Astrocyte (in vitro differentiated cells and primary cell): ENCODE measurements around the gene STYK1. TPM values are rescaled to one million over a fixed set of nuclear protein-coding genes. Genes with fewer than 3 reads are reported as not detected.
"Not testable (repeated sequence)": the region's sequence is repeated elsewhere in the genome, so short reads cannot be mapped to it uniquely, and the experiment has no call there.

ENCODE experiments used
- DNase-seq: peaks from one replicate; pipeline ENCODE4 v3.0.0-alpha.2; 2010; ENCODE audit warnings: low read depth
- FAIRE-seq: peaks from 2 replicates; lab custom pipeline; 2011; peaks lifted over from hg19 to GRCh38; lab: Jason Lieb, UNC
- H2AFZ ChIP-seq: 2 replicates; pipeline ENCODE4 v1.6.0; 2012; ENCODE audit warnings: low read depth, low read length, inconsistent platforms
- H3K27ac ChIP-seq: 2 replicates; pipeline ENCODE4 v1.5.1; 2011; ENCODE audit warnings: low read depth, low read length, inconsistent platforms
- H3K27me3 ChIP-seq: 2 replicates; pipeline ENCODE4 v1.6.0; 2011; ENCODE audit warnings: low read length, inconsistent platforms; ENCODE audit not compliant: insufficient read depth
- H3K36me3 ChIP-seq: 2 replicates; pipeline ENCODE4 v1.5.1; 2011; ENCODE audit warnings: low read length, inconsistent platforms; ENCODE audit not compliant: insufficient read depth
- H3K4me1 ChIP-seq: 2 replicates; pipeline ENCODE4 v1.5.1; 2011; ENCODE audit warnings: low read length, inconsistent platforms; ENCODE audit not compliant: insufficient read depth
- H3K4me2 ChIP-seq: 2 replicates; pipeline ENCODE4 v1.6.0; 2012; ENCODE audit warnings: low read length, inconsistent platforms
- H3K4me3 ChIP-seq: 2 replicates; pipeline ENCODE4 v1.5.1; 2011; ENCODE audit warnings: low read depth, mild to moderate bottlenecking, low read length, inconsistent platforms; ENCODE audit not compliant: insufficient read depth
- H3K79me2 ChIP-seq: 2 replicates; pipeline ENCODE4 v1.6.0; 2012; ENCODE audit warnings: mild to moderate bottlenecking, low read length, inconsistent platforms; ENCODE audit not compliant: insufficient read depth
- H3K9ac ChIP-seq: 2 replicates; pipeline ENCODE4 v1.6.0; 2012; ENCODE audit warnings: mild to moderate bottlenecking, low read length, inconsistent platforms
- H3K9me3 ChIP-seq: 2 replicates; pipeline ENCODE4 v1.5.1; 2012; ENCODE audit warnings: low read depth, mild to moderate bottlenecking, low read length, inconsistent platforms; ENCODE audit not compliant: insufficient read depth
- H4K20me1 ChIP-seq: 2 replicates; pipeline ENCODE4 v1.6.0; 2012; ENCODE audit warnings: low read length, inconsistent platforms; ENCODE audit not compliant: insufficient read depth
- H3K27ac Mint-ChIP-seq: one replicate; pipeline ENCODE4 v1.8.0; 2021; ENCODE audit warnings: mild to moderate bottlenecking, mixed read lengths; ENCODE audit not compliant: unreplicated experiment
- H3K27me3 Mint-ChIP-seq: one replicate; pipeline ENCODE4 v1.8.0; 2021; ENCODE audit warnings: low read depth, mixed read lengths; ENCODE audit not compliant: unreplicated experiment
- H3K36me3 Mint-ChIP-seq: one replicate; pipeline ENCODE4 v1.8.0; 2021; ENCODE audit warnings: low read depth, mixed read lengths; ENCODE audit not compliant: unreplicated experiment
- H3K4me1 Mint-ChIP-seq: one replicate; pipeline ENCODE4 v1.8.0; 2021; ENCODE audit warnings: low read depth, mixed read lengths; ENCODE audit not compliant: unreplicated experiment
- H3K4me3 Mint-ChIP-seq: one replicate; pipeline ENCODE4 v1.8.0; 2021; ENCODE audit warnings: mild to moderate bottlenecking, moderate library complexity, mixed read lengths; ENCODE audit not compliant: unreplicated experiment
- H3K9me3 Mint-ChIP-seq: one replicate; pipeline ENCODE4 v1.8.0; 2021; ENCODE audit warnings: mild to moderate bottlenecking, mixed read lengths; ENCODE audit not compliant: unreplicated experiment
- EZH2 ChIP-seq: IDR thresholded peaks from 2 replicates; pipeline ENCODE4 v1.6.1; 2012; ENCODE audit warnings: mild to moderate bottlenecking, low read length, inconsistent platforms; ENCODE audit not compliant: insufficient read depth
- total RNA-seq: library from RNA; stranded (reverse); gene quantifications from 2 replicates; pipeline ENCODE4 v1.2.1, GENCODE V29; 2021
- TF ChIP-seq, protein P1 (sequence below): IDR thresholded peaks from 2 replicates; pipeline ENCODE4 v1.5.1; 2011; ENCODE audit warnings: low read depth, mild to moderate bottlenecking, inconsistent platforms, low read length, moderate library complexity; ENCODE audit not compliant: insufficient read depth

The STYK1 gene
- total RNA-seq, 1 donor from 2014 or later = 2.9 TPM

DNA sequence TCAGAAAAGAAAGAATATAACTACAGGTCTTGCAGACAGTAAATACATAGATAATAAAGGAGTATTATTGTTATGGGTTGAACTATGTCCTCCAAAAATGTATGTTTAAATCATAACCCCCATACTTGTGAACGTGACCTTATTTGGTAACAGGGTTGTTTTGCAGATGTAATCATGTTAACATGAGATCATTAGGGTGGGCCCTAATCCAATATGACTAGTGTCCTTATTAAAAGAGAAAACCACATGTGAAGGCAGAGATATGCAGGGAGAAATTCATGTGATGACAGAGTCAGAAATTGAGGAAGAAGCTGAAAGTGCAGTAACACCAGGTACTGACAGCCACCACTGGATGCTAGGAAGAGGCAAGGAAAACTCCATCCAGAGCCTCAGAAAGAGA lies 89.4 kb downstream of the STYK1 start:
- Mint-ChIP-seq H3K36me3 (peaks cover 19% of the 10 kb centered on the region), H3K9me3 (peaks cover 2% of the 10 kb centered on the region), H3K4me1 (no peaks in the 10 kb centered on the region), H3K4me3 (no peak overlapping the region), H3K27ac (no peak overlapping the region), H3K27me3 (no peaks in the 10 kb centered on the region)
- TF ChIP-seq, protein P1, sequence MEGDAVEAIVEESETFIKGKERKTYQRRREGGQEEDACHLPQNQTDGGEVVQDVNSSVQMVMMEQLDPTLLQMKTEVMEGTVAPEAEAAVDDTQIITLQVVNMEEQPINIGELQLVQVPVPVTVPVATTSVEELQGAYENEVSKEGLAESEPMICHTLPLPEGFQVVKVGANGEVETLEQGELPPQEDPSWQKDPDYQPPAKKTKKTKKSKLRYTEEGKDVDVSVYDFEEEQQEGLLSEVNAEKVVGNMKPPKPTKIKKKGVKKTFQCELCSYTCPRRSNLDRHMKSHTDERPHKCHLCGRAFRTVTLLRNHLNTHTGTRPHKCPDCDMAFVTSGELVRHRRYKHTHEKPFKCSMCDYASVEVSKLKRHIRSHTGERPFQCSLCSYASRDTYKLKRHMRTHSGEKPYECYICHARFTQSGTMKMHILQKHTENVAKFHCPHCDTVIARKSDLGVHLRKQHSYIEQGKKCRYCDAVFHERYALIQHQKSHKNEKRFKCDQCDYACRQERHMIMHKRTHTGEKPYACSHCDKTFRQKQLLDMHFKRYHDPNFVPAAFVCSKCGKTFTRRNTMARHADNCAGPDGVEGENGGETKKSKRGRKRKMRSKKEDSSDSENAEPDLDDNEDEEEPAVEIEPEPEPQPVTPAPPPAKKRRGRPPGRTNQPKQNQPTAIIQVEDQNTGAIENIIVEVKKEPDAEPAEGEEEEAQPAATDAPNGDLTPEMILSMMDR = no peak
- no peak for TF ChIP-seq EZH2
- Histone ChIP-seq H2AFZ (no peak overlapping the region), H3K4me2 (no peak overlapping the region), H3K27ac (no peak overlapping the region), H3K9me3 (peaks cover 3% of the 10 kb centered on the region), H3K9ac (no peak overlapping the region), H3K4me3 (no peak overlapping the region), H3K27me3 (no peaks in the 10 kb centered on the region), H4K20me1 (no peaks in the 10 kb centered on the region), H3K36me3 (no peaks in the 10 kb centered on the region), H3K4me1 (no peaks in the 10 kb centered on the region), H3K79me2 (no peaks in the 10 kb centered on the region)
- DNase-seq (no peak), FAIRE-seq (no peak)

DNA sequence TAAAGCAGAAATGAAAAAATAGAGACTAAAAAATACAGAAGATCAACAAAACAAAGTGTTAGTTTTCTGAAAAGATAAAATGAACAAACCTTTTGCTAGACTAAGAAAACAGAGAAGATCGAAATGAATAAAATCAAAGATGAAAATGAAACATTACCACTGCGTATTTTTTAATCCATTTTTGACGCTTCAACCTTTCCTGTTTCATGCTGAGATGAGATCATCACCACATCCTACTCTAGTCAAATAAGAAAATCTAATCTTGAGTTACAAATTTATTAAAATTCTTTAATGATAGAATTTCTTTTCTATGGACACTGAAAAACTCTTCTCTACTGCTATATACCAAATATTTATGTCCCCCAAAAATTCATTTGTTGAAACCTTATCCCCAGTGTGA lies 91.1 kb downstream of the STYK1 start:
- H3K9me3 ChIP-seq = peaks cover 3% of the 10 kb centered on the region
- no peak for DNase-seq

DNA sequence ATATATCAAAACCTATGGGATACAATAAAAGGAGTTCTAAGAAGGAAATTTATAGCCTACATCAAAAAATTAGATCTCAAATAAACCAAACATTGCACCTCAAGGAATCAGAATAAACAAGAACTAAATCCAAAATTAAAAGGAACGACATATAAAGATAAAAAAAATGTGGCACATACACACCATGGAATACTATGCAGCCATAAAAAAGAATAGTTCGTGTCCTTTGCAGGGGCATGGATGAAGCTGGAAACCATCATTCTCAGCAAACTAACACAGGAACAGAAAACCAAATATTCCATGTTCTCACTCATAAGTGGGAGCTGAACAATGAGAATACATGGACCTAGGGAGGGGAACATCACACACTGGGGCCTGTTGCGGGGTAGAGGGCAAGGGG lies 91.7 kb downstream of the STYK1 start:
- not testable (repeated sequence) for H3K4me2 ChIP-seq, H3K4me3 Mint-ChIP-seq, FAIRE-seq, H3K4me1 Mint-ChIP-seq, H3K27me3 Mint-ChIP-seq, H4K20me1 ChIP-seq, H3K9me3 Mint-ChIP-seq, H3K36me3 ChIP-seq, H3K27ac ChIP-seq, H3K4me3 ChIP-seq, H3K27ac Mint-ChIP-seq, H3K9ac ChIP-seq, H3K4me1 ChIP-seq, H3K27me3 ChIP-seq, H3K79me2 ChIP-seq, H3K9me3 ChIP-seq, H2AFZ ChIP-seq, DNase-seq
- H3K36me3 Mint-ChIP-seq = peaks cover 19% of the 10 kb centered on the region

More for the DNA sequence above, 91.1 kb downstream of the STYK1 start:
- Histone ChIP-seq H3K36me3 (no peaks in the 10 kb centered on the region), H2AFZ (no peak overlapping the region), H3K27me3 (no peaks in the 10 kb centered on the region), H3K4me3 (no peak overlapping the region), H3K4me1 (no peaks in the 10 kb centered on the region), H4K20me1 (no peaks in the 10 kb centered on the region), H3K4me2 (no peak overlapping the region), H3K9ac (no peak overlapping the region), H3K79me2 (no peaks in the 10 kb centered on the region), H3K27ac (no peak overlapping the region)
- no peaks in the 10 kb centered on the region for H3K4me1 Mint-ChIP-seq
- FAIRE-seq = no peak
- TF ChIP-seq, protein P1 = no peak
- no peak for TF ChIP-seq EZH2
- peaks cover 2% of the 10 kb centered on the region for H3K9me3 Mint-ChIP-seq
- no peak overlapping the region for H3K4me3 Mint-ChIP-seq
- H3K27me3 Mint-ChIP-seq = no peaks in the 10 kb centered on the region
- H3K27ac Mint-ChIP-seq = no peak overlapping the region
- peaks cover 19% of the 10 kb centered on the region for H3K36me3 Mint-ChIP-seq
